Right kidney (tissue), 1 donor: Measurements from ENCODE around the gene MRTFB.

ENCODE experiments used
- DNase-seq: peaks from one replicate; pipeline ENCODE4 v3.0.0-alpha.2; 2016

MRTFB gene

GRCh38 chr16:14063618-14064581 is 7.2 kb upstream of the MRTFB start:
- DNase-seq, result no peak

- no peak for DNase-seq
Measured at GRCh38 chr16:14069818-14070217, 1.3 kb upstream of the MRTFB start.

- DNase-seq, result no peak
Measured at GRCh38 chr16:14070555-14070876, 603 bp upstream of the MRTFB start.

- no peak for DNase-seq
Measured at GRCh38 chr16:14071576-14072271, 605 bp downstream of the MRTFB start.

- no peak for DNase-seq
Measured at GRCh38 chr16:14072360-14072759, 1.2 kb downstream of the MRTFB start.

GRCh38 chr16:14074544-14074943 is 3.4 kb downstream of the MRTFB start:
- no peak for DNase-seq

- DNase-seq, result no peak
Measured at GRCh38 chr16:14077918-14078317, 6.8 kb downstream of the MRTFB start.

GRCh38 chr16:14086477-14086876 is 15.4 kb downstream of the MRTFB start:
- no peak for DNase-seq

- DNase-seq, result no peak
Measured at GRCh38 chr16:14087181-14087580, 16.1 kb downstream of the MRTFB start.

- no peak for DNase-seq
Measured at GRCh38 chr16:14087590-14088154, 16.6 kb downstream of the MRTFB start.

GRCh38 chr16:14088155-14088753 is 17.1 kb downstream of the MRTFB start:
- no peak for DNase-seq

- DNase-seq, result no peak
Measured at GRCh38 chr16:14089283-14089823, 18.2 kb downstream of the MRTFB start.

GRCh38 chr16:14092561-14092960 is 21.4 kb downstream of the MRTFB start:
- no peak for DNase-seq

GRCh38 chr16:14095883-14096551 is 24.9 kb downstream of the MRTFB start:
- no peak for DNase-seq

- no peak for DNase-seq
Measured at GRCh38 chr16:14097182-14097959, 26.3 kb downstream of the MRTFB start.

GRCh38 chr16:14098081-14098480 is 27.0 kb downstream of the MRTFB start:
- DNase-seq, result no peak

GRCh38 chr16:14100825-14101224 is 29.7 kb downstream of the MRTFB start:
- DNase-seq, result no peak

- no peak for DNase-seq
Measured at GRCh38 chr16:14101415-14101814, 30.3 kb downstream of the MRTFB start.

GRCh38 chr16:14102925-14103720 is 32.0 kb downstream of the MRTFB start:
- no peak for DNase-seq

GRCh38 chr16:14104066-14104465 is 32.9 kb downstream of the MRTFB start:
- no peak for DNase-seq
